NT2/D1 (cell line): Measurements from ENCODE around the gene ABCD1.
"Not testable (repeated sequence)": the region's sequence is repeated elsewhere in the genome, so short reads cannot be mapped to it uniquely, and the experiment has no call there.

Experiments used
- DNase-seq: peaks from one replicate; pipeline ENCODE4 v3.0.0-alpha.2; 2011; ENCODE audit warnings: low read depth, low spot score
- H3K27me3 ChIP-seq: 2 replicates; pipeline ENCODE4 v1.6.0; 2011; ENCODE audit warnings: mild to moderate bottlenecking; ENCODE audit not compliant: insufficient read length, insufficient read depth
- H3K36me3 ChIP-seq: 2 replicates; pipeline ENCODE4 v1.6.1; 2011; ENCODE audit warnings: mild to moderate bottlenecking, low read length, mixed read lengths; ENCODE audit not compliant: insufficient read depth, insufficient read length
- H3K4me1 ChIP-seq: 2 replicates; pipeline ENCODE4 v1.5.1; 2011; ENCODE audit not compliant: insufficient read depth, insufficient read length
- H3K4me3 ChIP-seq: 2 replicates; pipeline ENCODE4 v1.5.1; 2011; ENCODE audit warnings: low read depth; ENCODE audit not compliant: insufficient read length
- H3K9ac ChIP-seq: 2 replicates; pipeline ENCODE4 v1.6.0; 2011; ENCODE audit warnings: low read depth; ENCODE audit not compliant: insufficient read length
- H3K9me3 ChIP-seq: 2 replicates; pipeline ENCODE4 v1.5.1; 2011; ENCODE audit warnings: mild to moderate bottlenecking, low read length; ENCODE audit not compliant: insufficient read depth
- SUZ12 ChIP-seq: IDR thresholded peaks from 2 replicates; pipeline ENCODE4 v1.6.1; 2011; ENCODE audit not compliant: insufficient read length, insufficient read depth; ENCODE audit errors: extremely low read depth
- YY1 ChIP-seq: IDR thresholded peaks from 2 replicates; pipeline ENCODE4 v1.6.1; 2011; ENCODE audit not compliant: insufficient read length, insufficient read depth
- ZNF274 ChIP-seq: IDR thresholded peaks from 2 replicates; pipeline ENCODE4 v1.6.1; 2011; ENCODE audit warnings: mild to moderate bottlenecking, low read depth, low read length

ABCD1 gene

DNA sequence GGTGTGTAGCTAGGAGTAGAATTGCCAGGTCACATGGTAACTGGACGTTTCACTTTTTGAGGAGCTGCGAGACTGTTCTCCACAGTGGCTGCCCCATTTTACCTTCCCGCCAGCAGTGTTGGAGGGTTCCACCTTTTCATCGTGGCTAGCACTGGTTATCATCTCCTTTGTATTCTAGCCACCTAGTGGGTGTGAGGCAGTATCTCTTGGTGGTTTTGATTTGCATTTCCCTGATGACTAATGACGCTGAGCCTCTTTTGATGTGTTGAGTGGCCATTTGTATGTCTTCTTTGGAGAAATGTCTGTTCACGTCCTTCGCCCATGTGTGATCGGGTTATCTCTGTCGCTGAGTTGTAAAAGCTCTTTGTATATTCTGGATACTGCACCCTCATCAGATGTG is 10.6 kb downstream of the ABCD1 start:
- H3K9me3 ChIP-seq, result 0 out of 2 replicates have a peak, but pooled peaks cover 6% of the 10 kb centered on the region
- no peak overlapping the region for H3K9ac ChIP-seq
- H3K4me1 ChIP-seq, result peaks cover 2% of the 10 kb centered on the region
- TF ChIP-seq YY1, result no peak
- TF ChIP-seq SUZ12, result no peak
- TF ChIP-seq ZNF274, result no peak
- DNase-seq, result no peak
- H3K27me3 ChIP-seq, result no peaks in the 10 kb centered on the region
- no peaks in the 10 kb centered on the region for H3K36me3 ChIP-seq
- no peak overlapping the region for H3K4me3 ChIP-seq

DNA sequence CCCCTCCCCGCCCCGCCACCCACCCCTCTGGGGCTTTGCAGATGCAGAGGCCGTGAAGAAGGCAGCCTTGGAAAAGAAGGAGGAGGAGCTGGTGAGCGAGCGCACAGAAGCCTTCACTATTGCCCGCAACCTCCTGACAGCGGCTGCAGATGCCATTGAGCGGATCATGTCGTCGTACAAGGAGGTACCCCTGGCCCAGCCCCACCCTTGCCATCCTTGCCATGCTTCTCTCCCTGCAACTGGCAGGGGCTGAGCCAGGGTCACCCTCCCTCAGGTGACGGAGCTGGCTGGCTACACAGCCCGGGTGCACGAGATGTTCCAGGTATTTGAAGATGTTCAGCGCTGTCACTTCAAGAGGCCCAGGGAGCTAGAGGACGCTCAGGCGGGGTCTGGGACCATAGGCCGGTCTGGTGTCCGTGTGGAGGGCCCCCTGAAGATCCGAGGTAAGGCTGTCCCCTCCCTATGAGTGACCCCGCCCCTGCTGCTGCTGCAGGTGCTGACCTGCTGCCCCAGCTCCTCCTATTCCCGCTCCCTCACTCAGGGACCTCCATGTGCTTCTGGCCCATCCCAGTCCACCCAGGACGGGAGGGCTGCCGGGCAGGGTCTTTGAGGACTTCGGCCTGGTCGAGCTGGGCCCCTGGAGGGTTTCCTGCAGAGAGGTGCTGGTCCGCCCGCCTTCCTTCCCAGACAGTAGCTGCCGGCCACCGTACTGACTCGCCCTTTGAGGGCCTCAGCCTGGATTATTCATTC is 11.6 kb downstream of the ABCD1 start:
- 0 out of 2 replicates have a peak, but pooled peaks cover 1% of the 10 kb centered on the region for H3K9me3 ChIP-seq
- H3K4me1 ChIP-seq, result peaks cover 2% of the 10 kb centered on the region
- TF ChIP-seq YY1 (no peak), ZNF274 (no peak)
- no peak for DNase-seq
- no peak overlapping the region for H3K9ac ChIP-seq
- no peaks in the 10 kb centered on the region for H3K36me3 ChIP-seq
- H3K27me3 ChIP-seq, result no peaks in the 10 kb centered on the region
- no peak overlapping the region for H3K4me3 ChIP-seq

DNA sequence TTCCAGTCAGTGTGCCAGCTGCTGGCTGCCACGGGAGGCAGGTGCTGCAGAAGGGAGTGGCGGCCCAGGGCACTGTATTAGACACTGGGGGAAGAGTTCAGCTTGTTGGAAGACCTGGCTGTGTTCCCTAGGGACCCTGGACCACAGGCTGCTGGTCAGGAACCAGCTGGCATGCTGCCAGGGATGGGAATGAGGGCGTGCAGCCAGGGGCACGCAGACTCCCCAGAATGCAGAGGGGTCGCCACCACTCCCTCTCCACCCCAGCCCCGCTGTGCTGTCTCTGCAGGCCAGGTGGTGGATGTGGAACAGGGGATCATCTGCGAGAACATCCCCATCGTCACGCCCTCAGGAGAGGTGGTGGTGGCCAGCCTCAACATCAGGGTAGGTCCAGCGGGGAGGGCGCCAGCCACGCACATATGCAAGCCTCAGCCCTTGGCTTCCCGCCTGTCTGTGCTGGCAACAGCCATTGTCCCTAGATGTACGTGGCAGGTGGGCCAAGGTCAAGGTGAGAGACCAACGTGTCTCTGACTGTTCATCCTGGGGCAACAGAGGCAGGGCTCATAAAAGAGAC is 12.3 kb downstream of the ABCD1 start:
- Histone ChIP-seq H3K27me3 (no peaks in the 10 kb centered on the region), H3K4me1 (peaks cover 2% of the 10 kb centered on the region), H3K9me3 (no peaks in the 10 kb centered on the region), H3K4me3 (no peak overlapping the region), H3K36me3 (no peaks in the 10 kb centered on the region), H3K9ac (no peak overlapping the region)
- no peak for DNase-seq
- TF ChIP-seq YY1 (no peak), SUZ12 (no peak), ZNF274 (no peak)

DNA sequence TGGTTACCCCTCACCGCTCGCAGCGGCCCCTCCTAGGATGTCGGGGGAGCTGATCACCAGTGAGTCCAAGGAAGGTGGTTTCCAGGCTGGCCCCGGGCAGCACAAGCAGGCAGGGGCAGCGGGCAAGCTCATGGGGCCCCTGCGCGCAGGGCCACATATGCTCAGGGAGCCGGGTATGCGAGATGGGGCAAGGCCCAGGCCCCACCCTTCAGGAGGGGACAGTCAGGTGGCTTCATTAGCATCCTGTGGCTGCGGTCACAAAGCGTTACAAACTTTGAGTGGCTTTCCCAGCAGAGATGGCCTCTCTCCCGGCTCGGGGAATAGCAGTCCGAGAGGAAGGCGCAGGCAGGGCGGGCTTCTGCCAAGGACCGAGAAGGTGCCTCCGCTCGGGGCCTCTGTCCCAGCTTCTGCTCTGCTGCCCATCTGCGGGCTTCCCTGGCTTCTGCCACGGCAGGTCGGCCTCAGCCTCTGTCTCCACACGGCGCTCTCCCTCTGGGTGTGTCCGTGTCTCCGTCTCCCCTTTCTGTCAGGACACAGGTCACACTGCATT is 13.5 kb downstream of the ABCD1 start:
- no peak for TF ChIP-seq YY1
- no peak for TF ChIP-seq SUZ12
- no peak for TF ChIP-seq ZNF274
- no peak overlapping the region for H3K4me3 ChIP-seq
- DNase-seq, result no peak
- peaks cover 2% of the 10 kb centered on the region for H3K4me1 ChIP-seq
- H3K27me3 ChIP-seq, result no peaks in the 10 kb centered on the region
- H3K9me3 ChIP-seq, result no peaks in the 10 kb centered on the region
- no peaks in the 10 kb centered on the region for H3K36me3 ChIP-seq
- H3K9ac ChIP-seq, result no peak overlapping the region

DNA sequence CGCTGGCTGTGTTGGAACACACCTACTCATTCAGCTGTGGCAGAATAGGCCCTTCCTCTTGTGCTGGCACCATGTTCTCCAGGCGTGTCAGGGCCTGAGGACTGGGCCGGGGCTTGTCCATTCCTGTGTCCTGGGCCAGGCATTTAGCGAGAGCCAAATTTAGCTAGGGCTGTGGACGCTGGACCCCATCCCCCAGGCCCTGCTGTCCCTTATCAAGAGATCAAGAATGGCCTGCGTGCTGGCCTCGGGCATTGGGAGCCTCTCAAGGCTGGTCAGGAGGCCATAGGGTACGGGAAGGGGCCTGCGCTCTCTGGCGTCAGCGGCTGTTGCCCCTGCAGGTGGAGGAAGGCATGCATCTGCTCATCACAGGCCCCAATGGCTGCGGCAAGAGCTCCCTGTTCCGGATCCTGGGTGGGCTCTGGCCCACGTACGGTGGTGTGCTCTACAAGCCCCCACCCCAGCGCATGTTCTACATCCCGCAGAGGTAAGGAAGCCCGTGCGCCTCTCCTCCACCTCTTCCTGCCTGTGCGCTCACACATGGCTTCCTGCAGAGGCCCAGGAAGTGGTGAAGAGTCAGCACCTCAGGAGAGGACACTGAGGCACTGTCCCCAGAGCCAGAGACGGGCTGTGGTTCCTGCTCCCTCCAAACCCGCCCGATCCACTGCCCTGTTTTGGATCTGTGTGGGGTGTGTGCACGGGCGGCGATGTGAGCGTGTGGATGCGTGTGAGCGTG is 15.3 kb downstream of the ABCD1 start:
- H3K4me3 ChIP-seq, result no peak overlapping the region
- peaks cover 2% of the 10 kb centered on the region for H3K4me1 ChIP-seq
- DNase-seq, result no peak
- no peaks in the 10 kb centered on the region for H3K27me3 ChIP-seq
- no peaks in the 10 kb centered on the region for H3K9me3 ChIP-seq
- TF ChIP-seq YY1, result no peak
- TF ChIP-seq ZNF274, result no peak
- no peak for TF ChIP-seq SUZ12
- H3K36me3 ChIP-seq, result no peaks in the 10 kb centered on the region
- no peak overlapping the region for H3K9ac ChIP-seq

DNA sequence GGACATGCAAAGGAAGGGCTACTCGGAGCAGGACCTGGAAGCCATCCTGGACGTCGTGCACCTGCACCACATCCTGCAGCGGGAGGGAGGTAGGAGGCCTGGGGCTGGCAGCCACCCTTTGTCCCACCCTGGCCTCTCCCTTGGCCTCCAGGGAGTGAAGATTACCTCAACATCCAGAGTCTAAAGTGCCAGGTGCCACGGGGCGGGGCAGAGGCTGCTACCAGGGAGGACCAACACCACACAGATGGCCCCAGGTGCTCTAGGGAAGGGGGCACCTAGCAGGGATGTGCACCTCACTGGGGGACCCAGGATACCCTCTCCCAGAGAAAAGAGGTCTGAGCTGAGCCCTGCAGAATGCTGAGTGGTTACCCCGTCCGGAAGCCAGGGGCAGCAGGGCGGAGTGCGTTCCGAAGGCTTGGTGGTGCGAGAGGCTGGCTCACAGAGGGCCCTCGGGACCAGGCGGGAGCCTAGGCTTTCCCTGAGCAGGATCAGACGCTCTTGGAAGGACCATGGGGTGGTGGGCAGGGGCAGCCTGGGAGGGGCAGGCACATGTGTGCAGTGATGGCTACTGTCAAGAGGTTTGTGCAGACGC is 16.1 kb downstream of the ABCD1 start:
- Histone ChIP-seq H3K4me3 (no peak overlapping the region), H3K9me3 (no peaks in the 10 kb centered on the region), H3K9ac (no peak overlapping the region), H3K36me3 (no peaks in the 10 kb centered on the region), H3K27me3 (no peaks in the 10 kb centered on the region), H3K4me1 (peaks cover 2% of the 10 kb centered on the region)
- DNase-seq, result no peak
- no peak for TF ChIP-seq SUZ12
- no peak for TF ChIP-seq ZNF274
- TF ChIP-seq YY1, result no peak

DNA sequence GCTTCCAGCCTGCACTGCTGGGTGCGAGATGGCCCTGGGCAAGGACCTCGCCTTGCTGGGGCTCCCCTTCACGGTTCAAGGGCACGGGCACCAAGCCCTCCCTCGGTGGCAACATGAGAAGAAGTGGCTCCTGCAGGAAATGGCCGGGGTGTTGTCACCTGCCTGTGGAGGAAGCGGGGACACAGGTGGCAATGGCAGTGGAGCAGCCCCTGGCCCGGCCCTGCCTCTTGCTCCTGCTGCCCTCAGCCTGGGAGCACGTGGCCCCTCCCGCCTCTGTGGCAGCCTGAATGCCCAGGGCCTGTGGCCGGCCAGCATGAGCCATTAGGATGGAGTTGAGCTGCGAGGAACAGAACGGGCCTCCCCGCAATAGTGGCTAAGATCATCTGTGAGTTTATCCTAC is 16.8 kb downstream of the ABCD1 start:
- Histone ChIP-seq H3K4me1 (no peaks in the 10 kb centered on the region), H3K36me3 (no peaks in the 10 kb centered on the region), H3K9me3 (no peaks in the 10 kb centered on the region), H3K27me3 (no peaks in the 10 kb centered on the region), H3K4me3 (no peak overlapping the region), H3K9ac (no peak overlapping the region)
- TF ChIP-seq ZNF274 (no peak), SUZ12 (no peak), YY1 (no peak)
- no peak for DNase-seq

DNA sequence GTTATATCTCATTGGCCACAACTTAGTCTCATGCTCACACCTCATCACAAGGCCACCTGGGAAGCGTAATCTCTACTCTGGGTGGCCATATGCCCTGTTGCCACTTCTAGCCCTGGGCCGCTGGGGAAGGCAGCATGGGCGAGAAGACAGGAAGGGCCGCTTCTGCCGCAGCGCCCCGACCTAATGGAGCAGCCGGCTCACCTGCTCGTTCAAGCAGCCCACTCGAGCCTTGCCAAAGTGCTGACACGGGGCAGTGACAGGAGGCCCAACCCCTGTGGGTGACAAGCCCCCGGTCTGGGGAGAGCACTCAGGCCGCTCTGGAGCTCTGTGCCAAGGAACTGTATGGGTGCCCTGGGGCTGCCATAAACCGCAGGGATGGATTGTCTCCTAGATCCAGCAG is 17.5 kb downstream of the ABCD1 start:
- H3K9ac ChIP-seq, H3K36me3 ChIP-seq, H3K4me1 ChIP-seq, DNase-seq, H3K9me3 ChIP-seq, H3K27me3 ChIP-seq, H3K4me3 ChIP-seq: not testable (repeated sequence)

DNA sequence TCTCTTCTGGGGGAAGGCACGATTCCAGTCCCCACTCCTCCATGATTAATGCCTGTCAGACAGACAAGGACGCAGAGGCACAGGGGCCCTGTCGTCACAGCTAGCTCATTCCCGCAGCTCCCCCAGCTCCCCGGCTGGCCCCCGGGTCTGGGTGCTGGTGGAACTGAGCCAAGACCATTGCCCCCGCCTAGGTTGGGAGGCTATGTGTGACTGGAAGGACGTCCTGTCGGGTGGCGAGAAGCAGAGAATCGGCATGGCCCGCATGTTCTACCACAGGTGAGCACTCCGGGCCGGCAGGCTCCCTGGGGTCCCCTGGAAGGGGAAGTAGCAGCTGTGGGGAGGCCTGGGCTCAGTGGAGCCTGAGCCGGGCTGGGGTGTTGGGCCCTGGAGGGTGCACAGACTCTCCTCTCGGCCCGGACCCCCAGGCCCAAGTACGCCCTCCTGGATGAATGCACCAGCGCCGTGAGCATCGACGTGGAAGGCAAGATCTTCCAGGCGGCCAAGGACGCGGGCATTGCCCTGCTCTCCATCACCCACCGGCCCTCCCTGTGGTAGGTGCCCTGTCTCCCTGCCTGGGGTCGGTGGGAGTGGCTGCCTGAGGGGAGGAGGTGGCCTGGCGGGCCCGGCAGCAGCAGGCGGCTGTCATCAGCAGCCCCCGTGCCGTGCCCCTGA is 18.3 kb downstream of the ABCD1 start:
- not testable (repeated sequence) for H3K9me3 ChIP-seq, H3K9ac ChIP-seq, H3K36me3 ChIP-seq, DNase-seq, H3K4me1 ChIP-seq, H3K27me3 ChIP-seq, H3K4me3 ChIP-seq
